ENCODE data around the gene OPN3. TPM values are rescaled to one million over a fixed set of nuclear protein-coding genes. Genes with fewer than 3 reads are reported as not detected.

OPN3 gene
- total RNA-seq, 1 donor from 2014 or later: 36.5 TPM

DNA sequence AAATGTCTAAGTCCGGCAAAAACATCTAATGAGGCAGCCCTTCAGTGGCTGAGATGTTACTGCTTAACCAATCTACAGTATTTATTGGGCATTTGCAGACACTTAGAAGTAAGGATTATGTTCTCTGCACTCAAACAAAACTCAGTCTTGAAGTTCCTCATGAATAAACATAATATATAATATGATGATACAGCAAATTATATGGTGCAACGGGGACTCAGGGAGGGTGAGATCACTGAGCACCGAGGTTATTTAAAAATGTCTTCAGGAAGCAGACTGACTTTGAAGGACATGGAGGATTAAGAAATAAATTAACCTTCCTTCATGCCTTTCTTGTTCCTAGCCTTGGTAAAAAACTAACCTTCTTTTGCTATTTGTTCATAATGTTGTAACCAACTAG, 39.8 kb upstream of the OPN3 start:
- no peak overlapping the region for H3K27ac ChIP-seq
- H3K36me3 ChIP-seq: no peaks in the 10 kb centered on the region
- intact Hi-C loops (cut with DNase I): no loop called here
- H3K9me3 ChIP-seq: no peaks in the 10 kb centered on the region
- ATAC-seq: no peak
- TF ChIP-seq, protein P1, sequence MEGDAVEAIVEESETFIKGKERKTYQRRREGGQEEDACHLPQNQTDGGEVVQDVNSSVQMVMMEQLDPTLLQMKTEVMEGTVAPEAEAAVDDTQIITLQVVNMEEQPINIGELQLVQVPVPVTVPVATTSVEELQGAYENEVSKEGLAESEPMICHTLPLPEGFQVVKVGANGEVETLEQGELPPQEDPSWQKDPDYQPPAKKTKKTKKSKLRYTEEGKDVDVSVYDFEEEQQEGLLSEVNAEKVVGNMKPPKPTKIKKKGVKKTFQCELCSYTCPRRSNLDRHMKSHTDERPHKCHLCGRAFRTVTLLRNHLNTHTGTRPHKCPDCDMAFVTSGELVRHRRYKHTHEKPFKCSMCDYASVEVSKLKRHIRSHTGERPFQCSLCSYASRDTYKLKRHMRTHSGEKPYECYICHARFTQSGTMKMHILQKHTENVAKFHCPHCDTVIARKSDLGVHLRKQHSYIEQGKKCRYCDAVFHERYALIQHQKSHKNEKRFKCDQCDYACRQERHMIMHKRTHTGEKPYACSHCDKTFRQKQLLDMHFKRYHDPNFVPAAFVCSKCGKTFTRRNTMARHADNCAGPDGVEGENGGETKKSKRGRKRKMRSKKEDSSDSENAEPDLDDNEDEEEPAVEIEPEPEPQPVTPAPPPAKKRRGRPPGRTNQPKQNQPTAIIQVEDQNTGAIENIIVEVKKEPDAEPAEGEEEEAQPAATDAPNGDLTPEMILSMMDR (IDR thresholded peaks at IDR 0.05): no peak
- no peaks in the 10 kb centered on the region for H3K27me3 ChIP-seq (ENCODE audit: low read depth)
- H3K4me1 ChIP-seq: no peaks in the 10 kb centered on the region
- H3K4me3 ChIP-seq: no peak overlapping the region
- DNase-seq: no peak

DNA sequence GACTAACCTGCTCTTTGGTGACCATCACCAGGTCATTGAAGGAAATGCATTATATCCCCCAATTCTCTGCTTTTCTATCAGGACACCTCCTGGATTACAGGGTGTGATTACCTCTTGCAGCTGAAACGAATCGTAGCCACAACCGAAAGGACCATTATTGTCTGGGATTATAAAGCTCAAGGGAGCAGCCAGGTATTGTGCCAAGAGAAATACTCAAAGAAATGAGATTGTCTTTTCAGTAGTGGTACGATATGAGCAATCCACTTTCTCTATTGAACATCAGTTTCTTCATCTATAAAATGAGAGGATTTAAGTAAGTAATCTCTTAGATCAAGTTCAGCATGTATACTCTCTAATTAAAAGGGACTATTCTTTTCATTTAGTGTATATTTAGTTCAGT, 39.2 kb upstream of the OPN3 start:
- TF ChIP-seq, protein P1 (IDR thresholded peaks at IDR 0.05): no peak
- Histone ChIP-seq H3K27ac (no peak overlapping the region), H3K4me1 (no peaks in the 10 kb centered on the region), H3K36me3 (no peaks in the 10 kb centered on the region), H3K4me3 (no peak overlapping the region), H3K9me3 (no peaks in the 10 kb centered on the region), H3K27me3 (ENCODE audit: low read depth) (no peaks in the 10 kb centered on the region)
- no peak for ATAC-seq
- intact Hi-C loops (cut with DNase I): no loop called here
- no peak for DNase-seq

DNA sequence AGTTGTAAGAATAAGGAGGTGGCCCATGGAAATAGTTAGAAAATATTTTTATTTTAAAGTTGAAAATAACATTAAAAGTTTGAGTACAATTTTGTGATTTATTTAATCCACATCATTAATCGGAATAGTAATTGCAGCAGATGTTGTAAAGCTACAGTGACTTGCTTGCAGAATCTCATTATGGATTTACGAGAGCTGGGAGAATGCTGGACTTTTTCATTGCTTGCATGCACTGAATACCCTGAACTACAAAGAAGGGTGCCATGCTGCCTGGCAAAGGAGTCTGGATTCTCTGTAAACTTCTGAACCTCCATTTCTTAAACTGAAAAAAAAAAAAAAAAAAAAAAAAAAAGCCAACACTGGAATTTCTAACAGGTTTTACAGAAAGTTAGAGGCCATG, 38.4 kb upstream of the OPN3 start:
- Histone ChIP-seq H3K27me3 (ENCODE audit: low read depth) (no peaks in the 10 kb centered on the region), H3K27ac (no peak overlapping the region), H3K4me3 (no peak overlapping the region), H3K36me3 (no peaks in the 10 kb centered on the region), H3K9me3 (no peaks in the 10 kb centered on the region), H3K4me1 (no peaks in the 10 kb centered on the region)
- ATAC-seq: no peak
- DNase-seq: no peak
- TF ChIP-seq, protein P1 (IDR thresholded peaks at IDR 0.05): no peak
- intact Hi-C loops (cut with DNase I): no loop called here

DNA sequence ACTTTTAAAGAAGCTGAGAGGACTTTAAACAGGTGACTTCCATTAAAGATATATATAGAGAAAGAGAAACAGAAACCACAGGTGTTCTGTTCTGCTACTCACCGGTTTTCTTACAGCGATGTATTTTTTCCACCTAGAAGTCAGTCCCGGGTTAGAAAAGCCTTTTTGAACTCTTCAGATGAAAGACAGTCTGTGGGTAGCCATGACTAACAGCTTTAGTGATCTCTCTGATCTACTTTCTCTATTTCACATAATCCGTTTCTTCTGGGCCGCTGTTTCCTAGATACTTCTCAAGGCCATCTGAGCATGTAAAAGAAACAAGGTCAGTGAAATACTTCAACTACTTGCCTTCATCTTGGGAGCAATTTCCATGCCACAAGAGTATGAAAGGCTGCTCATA, 37.0 kb upstream of the OPN3 start:
- H3K4me1 ChIP-seq: no peaks in the 10 kb centered on the region
- intact Hi-C loops (cut with DNase I): no loop called here
- H3K36me3 ChIP-seq: no peaks in the 10 kb centered on the region
- TF ChIP-seq, protein P1 (IDR thresholded peaks at IDR 0.05): no peak
- H3K4me3 ChIP-seq: no peak overlapping the region
- H3K9me3 ChIP-seq: no peaks in the 10 kb centered on the region
- no peaks in the 10 kb centered on the region for H3K27me3 ChIP-seq (ENCODE audit: low read depth)
- no peak overlapping the region for H3K27ac ChIP-seq
- DNase-seq (no peak), ATAC-seq (no peak)

DNA sequence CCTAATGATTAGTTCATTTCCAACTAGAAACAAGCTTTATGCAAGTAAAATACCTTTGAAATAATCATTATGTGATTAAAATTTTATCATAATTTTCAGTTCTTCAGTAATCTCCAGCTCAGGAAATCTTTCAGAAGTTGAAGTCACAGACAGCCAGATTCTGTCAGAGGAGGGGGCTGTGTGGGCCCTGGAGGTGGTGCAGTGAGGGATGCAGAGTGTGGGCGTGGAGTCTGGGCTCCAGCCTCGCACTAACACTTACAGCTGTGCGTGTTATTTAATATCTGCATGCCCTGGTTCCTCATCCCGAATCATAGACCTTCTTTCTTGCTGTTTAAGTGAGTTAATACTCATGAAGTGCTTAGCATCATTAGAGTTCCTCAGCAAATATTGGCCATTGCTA, 35.8 kb upstream of the OPN3 start:
- Histone ChIP-seq H3K4me1 (no peaks in the 10 kb centered on the region), H3K27me3 (ENCODE audit: low read depth) (no peaks in the 10 kb centered on the region), H3K4me3 (no peak overlapping the region), H3K27ac (no peak overlapping the region), H3K36me3 (no peaks in the 10 kb centered on the region), H3K9me3 (no peaks in the 10 kb centered on the region)
- ATAC-seq (no peak), DNase-seq (no peak)
- TF ChIP-seq, protein P1 (IDR thresholded peaks at IDR 0.05): no peak
- intact Hi-C loops (cut with DNase I): no loop called here

DNA sequence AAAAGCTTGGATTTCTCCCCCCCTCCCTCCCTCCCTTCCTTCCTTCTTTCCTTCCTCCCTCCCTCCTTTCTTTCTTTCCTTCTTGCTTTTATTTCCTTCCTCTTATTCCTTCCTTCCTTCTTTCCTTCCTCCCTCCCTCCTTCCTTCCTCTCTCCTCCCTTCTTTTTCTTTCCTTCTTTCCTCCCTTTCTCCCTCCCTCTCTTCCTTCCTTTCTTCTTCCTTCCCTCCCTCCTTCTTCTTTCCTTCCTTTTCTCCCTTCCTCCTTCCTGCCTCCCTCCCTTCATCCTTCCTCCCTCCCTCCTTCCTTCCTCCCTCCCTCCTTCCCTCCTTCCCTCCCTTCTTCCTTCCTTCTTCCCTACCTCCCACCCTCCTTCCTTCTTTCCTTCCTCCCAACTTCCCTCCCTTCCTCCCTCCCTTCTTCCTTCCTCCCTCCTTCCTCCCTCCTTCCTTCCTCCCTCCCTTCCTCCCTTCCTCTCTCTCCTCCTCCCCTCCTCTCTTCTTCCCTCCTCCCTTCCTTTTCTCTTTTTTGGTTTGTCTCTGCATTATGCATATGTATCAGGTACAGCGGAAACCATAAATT, 34.7 kb upstream of the OPN3 start:
- no peaks in the 10 kb centered on the region for H3K36me3 ChIP-seq
- H3K9me3 ChIP-seq: no peaks in the 10 kb centered on the region
- H3K4me1 ChIP-seq: no peaks in the 10 kb centered on the region
- no peak for ATAC-seq
- no peak overlapping the region for H3K4me3 ChIP-seq
- H3K27ac ChIP-seq: no peak overlapping the region
- no peak for DNase-seq
- intact Hi-C loops (cut with DNase I): no loop called here
- TF ChIP-seq, protein P1 (IDR thresholded peaks at IDR 0.05): no peak
- no peaks in the 10 kb centered on the region for H3K27me3 ChIP-seq (ENCODE audit: low read depth)
